Liver (tissue), 9 donors: Measurements from ENCODE around the gene PTMS. TPM values are rescaled to one million over a fixed set of nuclear protein-coding genes. Genes with fewer than 3 reads are reported as not detected.

Source experiments
- DNase-seq: peaks from one replicate; pipeline ENCODE4 v3.0.0-alpha.2; 2017; ENCODE audit warnings: low spot score
- H3K27ac ChIP-seq, 2 donors: one replicate each; pipeline ENCODE4 v1.7.0; 2013; ENCODE audit warnings: inconsistent platforms in 2 of 2, low read length in 2 of 2, control low read depth in 1 of 2, low read depth in 1 of 2, mild to moderate bottlenecking in 1 of 2
- H3K27me3 ChIP-seq, 4 donors: one replicate each; pipeline versions ENCODE4 v1.6.1 to v1.7.0; 2013; ENCODE audit warnings: low read length in 3 of 4, inconsistent platforms in 1 of 4, mild to moderate bottlenecking in 1 of 4, moderate library complexity in 1 of 4; ENCODE audit not compliant: control insufficient read depth in 4 of 4, insufficient read depth in 4 of 4
- H3K36me3 ChIP-seq, 4 donors: one replicate each; pipeline versions ENCODE4 v1.6.1 to v1.7.0; 2013; ENCODE audit warnings: low read length in 3 of 4, mild to moderate bottlenecking in 3 of 4, low read depth in 1 of 4, moderate library complexity in 1 of 4; ENCODE audit not compliant: control insufficient read depth in 4 of 4, insufficient read depth in 3 of 4
- H3K4me1 ChIP-seq, 4 donors: one replicate each; pipeline versions ENCODE4 v1.6.1 to v1.7.0; 2013; ENCODE audit warnings: low read length in 3 of 4, mild to moderate bottlenecking in 3 of 4, moderate library complexity in 1 of 4; ENCODE audit not compliant: control insufficient read depth in 4 of 4, insufficient read depth in 4 of 4
- H3K4me3 ChIP-seq, 3 donors: one replicate each; pipeline versions ENCODE4 v1.6.1 to v1.7.0; 2013; ENCODE audit warnings: low read length in 3 of 3, control low read depth in 1 of 3, low read depth in 1 of 3, mild to moderate bottlenecking in 1 of 3
- H3K9ac ChIP-seq, 2 donors: one replicate each; pipeline ENCODE4 v1.7.0; 2013; ENCODE audit warnings: low read length in 2 of 2, mild to moderate bottlenecking in 2 of 2, moderate library complexity in 2 of 2, control low read depth in 1 of 2, low read depth in 1 of 2
- H3K9me3 ChIP-seq, 4 donors: one replicate each; pipeline versions ENCODE4 v1.6.1 to v1.7.0; 2013; ENCODE audit warnings: low read length in 3 of 4; ENCODE audit not compliant: control insufficient read depth in 4 of 4
- ATF3 ChIP-seq: IDR thresholded peaks from 2 replicates; pipeline ENCODE4 v1.6.1; 2016; ENCODE audit warnings: antibody characterized with exemption
- CTCF ChIP-seq: fragments of 150-350 bp; IDR thresholded peaks from 2 replicates; pipeline ENCODE4 v1.5.1; 2017; ENCODE audit warnings: improper control_type of control experiment, low read depth, low read length; ENCODE audit not compliant: missing input control
- EGR1 ChIP-seq, 2 donors: IDR thresholded peaks; 2 replicates each; pipeline ENCODE4 v1.6.1; 2016 to 2018; ENCODE audit warnings: antibody characterized with exemption in 2 of 2, low read depth in 2 of 2
- FOXA1 ChIP-seq: IDR thresholded peaks from 2 replicates; pipeline ENCODE4 v1.6.1; 2016; ENCODE audit warnings: antibody characterized with exemption
- FOXA2 ChIP-seq: IDR thresholded peaks from 2 replicates; pipeline ENCODE4 v1.6.1; 2016; ENCODE audit warnings: antibody characterized with exemption
- GABPA ChIP-seq, 2 donors: IDR thresholded peaks in 1 of 2; conservative IDR thresholded peaks in 1 of 2; 2 replicates each; pipeline ENCODE4 v1.6.1; 2016; ENCODE audit warnings: antibody characterized with exemption in 2 of 2, mild to moderate bottlenecking in 1 of 2, moderate library complexity in 1 of 2
- HNF4A ChIP-seq, 2 donors: conservative IDR thresholded peaks; 2 replicates each; pipeline ENCODE4 v1.6.1; 2016; ENCODE audit warnings: antibody characterized with exemption in 2 of 2, mild to moderate bottlenecking in 2 of 2
- HNF4G ChIP-seq: IDR thresholded peaks from 2 replicates; pipeline ENCODE4 v1.6.1; 2016; ENCODE audit warnings: antibody characterized with exemption
- JUND ChIP-seq, 2 donors: IDR thresholded peaks; 2 replicates each; pipeline ENCODE4 v1.6.1; 2016; ENCODE audit warnings: antibody characterized with exemption in 2 of 2
- MAX ChIP-seq: IDR thresholded peaks from 2 replicates; pipeline ENCODE4 v1.6.1; 2016; ENCODE audit warnings: antibody characterized with exemption
- NR2F2 ChIP-seq: IDR thresholded peaks from 2 replicates; pipeline ENCODE4 v1.6.1; 2016; ENCODE audit warnings: antibody characterized with exemption
- RAD21 ChIP-seq, 2 donors: IDR thresholded peaks; 2 replicates each; pipeline ENCODE4 v1.6.1; 2016; ENCODE audit warnings: antibody characterized with exemption in 2 of 2, mild to moderate bottlenecking in 2 of 2
- REST ChIP-seq: IDR thresholded peaks from 2 replicates; pipeline ENCODE4 v1.6.1; 2016; ENCODE audit warnings: antibody characterized with exemption, mild to moderate bottlenecking
- RXRA ChIP-seq, 2 donors: IDR thresholded peaks; 2 replicates each; pipeline ENCODE4 v1.6.1; 2017 to 2018; ENCODE audit warnings: antibody characterized with exemption in 2 of 2, mild to moderate bottlenecking in 1 of 2
- SP1 ChIP-seq: IDR thresholded peaks from 2 replicates; pipeline ENCODE4 v1.6.1; 2018; ENCODE audit warnings: antibody characterized with exemption, mild to moderate bottlenecking
- TAF1 ChIP-seq: conservative IDR thresholded peaks from 2 replicates; pipeline ENCODE4 v1.6.1; 2016; ENCODE audit warnings: antibody characterized with exemption, mild to moderate bottlenecking
- YY1 ChIP-seq: IDR thresholded peaks from 2 replicates; pipeline ENCODE4 v1.6.1; 2016; ENCODE audit warnings: antibody characterized with exemption, mild to moderate bottlenecking
- ZBTB33 ChIP-seq: IDR thresholded peaks from 2 replicates; pipeline ENCODE4 v1.6.1; 2016; ENCODE audit warnings: antibody characterized with exemption
- WGBS: extraction: QIAGEN DNeasy Blood & Tissue Kit; methylation state at CpG from one replicate; pipeline ENCODE4 v1.1.7; 2013; 5-methylcytosine and 5-hydroxymethylcytosine counted together
- polyA plus RNA-seq, 2 donors: library from polyadenylated mRNA; stranded (reverse) in 1 of 2; unstranded in 1 of 2; fragments of 200-250 nt in 1 of 2; fragments of >200 nt in 1 of 2; fragmentation: Nextera tagmentation in 1 of 2; extraction: Ambion mirVana in 1 of 2; gene quantifications; one replicate each; pipeline versions ENCODE4 v1.2.1 to v1.2.3, GENCODE V29; 2013 to 2015
- total RNA-seq, 2 donors: library from RNA; depleted of rRNA; stranded (reverse); fragments of >200 nt; gene quantifications; one replicate each; pipeline ENCODE4 v1.2.3, GENCODE V29; 2014
- donor health status: healthy.
- donor health status: healthy.
- donor health status: healthy.
- donor health status: healthy.
- donor health status: healthy.

Gene PTMS
- total and polyA plus RNA-seq, 4 donors = 26.3 to 261 (median 104) TPM

GRCh38 chr12:6778574-6779550, 12.7 kb downstream of the PTMS start (continued):
- peak; percentile 22 for TF ChIP-seq ATF3

GRCh38 chr12:6779708-6780432, 13.7 kb downstream of the PTMS start:
- H3K9ac ChIP-seq = no peak overlapping the region
- no peaks in the 10 kb centered on the region for H3K27me3 ChIP-seq
- H3K4me3 ChIP-seq = no peak overlapping the region
- WGBS = 54% methylated on average over 6 of the region's 6 CpGs
- H3K27ac ChIP-seq = peak overlapping the region; percentile 50 to 90
- H3K36me3 ChIP-seq = peaks cover 0 to 3% (median 0%) of the 10 kb centered on the region in 4 donors
- no peak for DNase-seq
- peaks cover 10 to 63% (median 54%) of the 10 kb centered on the region in 4 donors for H3K4me1 ChIP-seq
- no peaks in the 10 kb centered on the region for H3K9me3 ChIP-seq
- TF ChIP-seq CTCF = no peak
- no peak for TF ChIP-seq ATF3
- TF ChIP-seq FOXA2 = peak; percentile 63
- peak; percentile 99 to 100 for TF ChIP-seq HNF4A (conservative IDR thresholded peaks at IDR 0.05)
- TF ChIP-seq SP1 = peak; percentile 99
- peak; percentile 85 for TF ChIP-seq MAX
- peak; percentile 48 for TF ChIP-seq FOXA1
- peak; percentile 77 to 79 for TF ChIP-seq JUND (IDR thresholded peaks at IDR 0.05)
- TF ChIP-seq HNF4G = peak; percentile 99
- TF ChIP-seq RAD21 (IDR thresholded peaks at IDR 0.05) = peak; percentile 32 to 53
- no peak for TF ChIP-seq TAF1
- peak in 1 of 2 donors; percentile 64 for TF ChIP-seq GABPA (IDR thresholded peaks at IDR 0.05 in 1 of 2, conservative IDR thresholded peaks at IDR 0.05 in 1 of 2)
- peak; percentile 52 for TF ChIP-seq YY1
- peak; percentile 49 for TF ChIP-seq NR2F2
- TF ChIP-seq EGR1 (IDR thresholded peaks at IDR 0.05; ENCODE audit: low read depth in 2 of 2) = peak in 1 of 2 donors; percentile 85
- TF ChIP-seq RXRA (IDR thresholded peaks at IDR 0.05) = peak; percentile 92 to 94
- TF ChIP-seq ZBTB33 = peak; percentile 68
- peak; percentile 59 for TF ChIP-seq REST
